Cortex of kidney (tissue), 1 donor: ENCODE data around the gene TNFAIP8L3.

Experiments
- DNase-seq: peaks from one replicate; lab custom pipeline; 2025; lab: John Stamatoyannopoulos, UW

The TNFAIP8L3 gene

GRCh38 chr15:51089699-51090453 is 4.8 kb downstream of the TNFAIP8L3 start:
- no peak for DNase-seq

GRCh38 chr15:51089041-51089440 is 5.7 kb downstream of the TNFAIP8L3 start:
- DNase-seq, result no peak

GRCh38 chr15:51088585-51088984 is 6.1 kb downstream of the TNFAIP8L3 start:
- no peak for DNase-seq

- no peak for DNase-seq
Measured at GRCh38 chr15:51087513-51087912, 7.2 kb downstream of the TNFAIP8L3 start.

GRCh38 chr15:51086409-51086808 is 8.3 kb downstream of the TNFAIP8L3 start:
- no peak for DNase-seq

- no peak for DNase-seq
Measured at GRCh38 chr15:51085764-51086163, 8.9 kb downstream of the TNFAIP8L3 start.

GRCh38 chr15:51083641-51084166 is 11.0 kb downstream of the TNFAIP8L3 start:
- no peak for DNase-seq

- DNase-seq, result no peak
Measured at GRCh38 chr15:51082246-51082645, 12.5 kb downstream of the TNFAIP8L3 start.

GRCh38 chr15:51080286-51080685 is 14.4 kb downstream of the TNFAIP8L3 start:
- DNase-seq, result no peak

- no peak for DNase-seq
Measured at GRCh38 chr15:51079226-51079625, 15.5 kb downstream of the TNFAIP8L3 start.

- DNase-seq, result no peak
Measured at GRCh38 chr15:51077221-51078153, 17.2 kb downstream of the TNFAIP8L3 start.

GRCh38 chr15:51076524-51077220 is 18.0 kb downstream of the TNFAIP8L3 start:
- no peak for DNase-seq

- DNase-seq, result no peak
Measured at GRCh38 chr15:51075826-51076523, 18.7 kb downstream of the TNFAIP8L3 start.

GRCh38 chr15:51075364-51075763 is 19.3 kb downstream of the TNFAIP8L3 start:
- DNase-seq, result no peak

GRCh38 chr15:51074926-51075325 is 19.8 kb downstream of the TNFAIP8L3 start:
- no peak for DNase-seq

- DNase-seq, result no peak
Measured at GRCh38 chr15:51071578-51071977, 23.1 kb downstream of the TNFAIP8L3 start.

GRCh38 chr15:51069983-51070382 is 24.7 kb downstream of the TNFAIP8L3 start:
- no peak for DNase-seq

- DNase-seq, result no peak
Measured at GRCh38 chr15:51067510-51067909, 27.2 kb downstream of the TNFAIP8L3 start.

- no peak for DNase-seq
Measured at GRCh38 chr15:51065781-51066180, 28.9 kb downstream of the TNFAIP8L3 start.

GRCh38 chr15:51065261-51065660 is 29.4 kb downstream of the TNFAIP8L3 start:
- DNase-seq, result no peak

- DNase-seq, result no peak
Measured at GRCh38 chr15:51062736-51063135, 32.0 kb downstream of the TNFAIP8L3 start.
